Mammary epithelial cell (primary cell): Measurements from ENCODE around the gene TMEM125.

Experiments used
- CTCF ChIP-seq, 2 donors: IDR thresholded peaks in 1 of 2; conservative IDR thresholded peaks in 1 of 2; 2 replicates each; pipeline ENCODE4 v1.5.1; 2011 to 2012; ENCODE audit warnings: inconsistent platforms in 2 of 2, low read length in 2 of 2, mild to moderate bottlenecking in 2 of 2, control low read depth in 1 of 2, low read depth in 1 of 2; ENCODE audit not compliant: insufficient read depth in 1 of 2; ENCODE audit errors: extremely low read depth in 1 of 2
- EZH2 ChIP-seq: IDR thresholded peaks from 2 replicates; pipeline ENCODE4 v1.6.1; 2012; ENCODE audit warnings: low read length, inconsistent platforms, borderline replicate concordance

- TF ChIP-seq CTCF (conservative IDR thresholded peaks at IDR 0.05 in 1 of 2, IDR thresholded peaks at IDR 0.05 in 1 of 2; ENCODE audit: extremely low read depth in 1 of 2, insufficient read depth in 1 of 2, low read depth in 1 of 2, low read length in 2 of 2): peak; percentile 49 to 78
- TF ChIP-seq EZH2: no peak
These were observed 15.6 kb downstream of the TMEM125 start, which contains the start of gene C1orf210 for GRCh38 chr1:43285269-43285990.
